Activated naive CD8-positive, alpha-beta T cell (primary cell): ENCODE results near the gene PADI4.

Experiments
- H3K27ac Mint-ChIP-seq: one replicate; pipeline ENCODE4 v1.8.0; 2021; ENCODE audit warnings: mixed read lengths
- H3K27me3 Mint-ChIP-seq: one replicate; pipeline ENCODE4 v1.8.0; 2021; ENCODE audit warnings: mixed read lengths
- H3K36me3 Mint-ChIP-seq: one replicate; pipeline ENCODE4 v1.8.0; 2021; ENCODE audit warnings: mixed read lengths
- H3K4me1 Mint-ChIP-seq: one replicate; pipeline ENCODE4 v1.8.0; 2021; ENCODE audit warnings: low read depth, mixed read lengths
- H3K4me3 Mint-ChIP-seq: one replicate; pipeline ENCODE4 v1.8.0; 2021; ENCODE audit warnings: mild to moderate bottlenecking, mixed read lengths
- H3K9me3 Mint-ChIP-seq: one replicate; pipeline ENCODE4 v1.8.0; 2021; ENCODE audit warnings: low read depth, mixed read lengths

PADI4 gene

GRCh38 chr1:17297991-17298390 is 10.0 kb upstream of the PADI4 start:
- no peaks in the 10 kb centered on the region for H3K4me1 Mint-ChIP-seq
- H3K9me3 Mint-ChIP-seq: peaks cover 14% of the 10 kb centered on the region
- H3K27ac Mint-ChIP-seq: no peak overlapping the region
- H3K4me3 Mint-ChIP-seq: no peak overlapping the region
- peaks cover 6% of the 10 kb centered on the region for H3K27me3 Mint-ChIP-seq
- peaks cover 7% of the 10 kb centered on the region for H3K36me3 Mint-ChIP-seq

GRCh38 chr1:17301767-17302166 is 6.2 kb upstream of the PADI4 start:
- Mint-ChIP-seq H3K36me3 (peaks cover 7% of the 10 kb centered on the region), H3K27me3 (no peaks in the 10 kb centered on the region), H3K9me3 (peaks cover 14% of the 10 kb centered on the region), H3K4me1 (no peaks in the 10 kb centered on the region), H3K4me3 (no peak overlapping the region), H3K27ac (no peak overlapping the region)

GRCh38 chr1:17304151-17304825 is 3.7 kb upstream of the PADI4 start:
- H3K4me3 Mint-ChIP-seq: no peak overlapping the region
- peaks cover 7% of the 10 kb centered on the region for H3K36me3 Mint-ChIP-seq
- H3K9me3 Mint-ChIP-seq: peaks cover 14% of the 10 kb centered on the region
- H3K27ac Mint-ChIP-seq: no peak overlapping the region
- no peaks in the 10 kb centered on the region for H3K4me1 Mint-ChIP-seq
- no peaks in the 10 kb centered on the region for H3K27me3 Mint-ChIP-seq

GRCh38 chr1:17304826-17305175 is 3.2 kb upstream of the PADI4 start:
- Mint-ChIP-seq H3K4me3 (no peak overlapping the region), H3K4me1 (no peaks in the 10 kb centered on the region), H3K9me3 (peaks cover 14% of the 10 kb centered on the region), H3K36me3 (peaks cover 7% of the 10 kb centered on the region), H3K27me3 (no peaks in the 10 kb centered on the region), H3K27ac (no peak overlapping the region)

- Mint-ChIP-seq H3K4me3 (no peak overlapping the region), H3K4me1 (no peaks in the 10 kb centered on the region)
Observed at GRCh38 chr1:17305576-17306095, 2.4 kb upstream of the PADI4 start.

GRCh38 chr1:17306407-17306806 is 1.6 kb upstream of the PADI4 start:
- H3K4me3 Mint-ChIP-seq: no peak overlapping the region
- H3K9me3 Mint-ChIP-seq: peaks cover 14% of the 10 kb centered on the region
- no peaks in the 10 kb centered on the region for H3K4me1 Mint-ChIP-seq
- H3K36me3 Mint-ChIP-seq: peaks cover 7% of the 10 kb centered on the region
- no peak overlapping the region for H3K27ac Mint-ChIP-seq
- H3K27me3 Mint-ChIP-seq: peaks cover 5% of the 10 kb centered on the region

More at GRCh38 chr1:17305576-17306095, 2.4 kb upstream of the PADI4 start:
- H3K36me3 Mint-ChIP-seq: peaks cover 7% of the 10 kb centered on the region
- no peak overlapping the region for H3K27ac Mint-ChIP-seq
- H3K27me3 Mint-ChIP-seq: peaks cover 5% of the 10 kb centered on the region
- H3K9me3 Mint-ChIP-seq: peaks cover 14% of the 10 kb centered on the region

- no peaks in the 10 kb centered on the region for H3K4me1 Mint-ChIP-seq
- H3K36me3 Mint-ChIP-seq: peaks cover 4% of the 10 kb centered on the region
- H3K27ac Mint-ChIP-seq: no peak overlapping the region
- no peak overlapping the region for H3K4me3 Mint-ChIP-seq
- H3K9me3 Mint-ChIP-seq: peaks cover 11% of the 10 kb centered on the region
- H3K27me3 Mint-ChIP-seq: peaks cover 5% of the 10 kb centered on the region
Observed at GRCh38 chr1:17306921-17307320, 1.1 kb upstream of the PADI4 start.

- Mint-ChIP-seq H3K27ac (no peak overlapping the region), H3K4me3 (no peak overlapping the region), H3K9me3 (peaks cover 7% of the 10 kb centered on the region), H3K4me1 (peaks cover 1% of the 10 kb centered on the region), H3K27me3 (peaks cover 5% of the 10 kb centered on the region), H3K36me3 (peaks cover under 1% of the 10 kb centered on the region)
Observed at GRCh38 chr1:17307329-17307728, 668 bp upstream of the PADI4 start.

- no peak overlapping the region for H3K27ac Mint-ChIP-seq
- H3K4me1 Mint-ChIP-seq: peaks cover 4% of the 10 kb centered on the region
- H3K4me3 Mint-ChIP-seq: no peak overlapping the region
- H3K9me3 Mint-ChIP-seq: no peaks in the 10 kb centered on the region
- no peaks in the 10 kb centered on the region for H3K36me3 Mint-ChIP-seq
- H3K27me3 Mint-ChIP-seq: peaks cover 5% of the 10 kb centered on the region
Observed at GRCh38 chr1:17308593-17308992, 596 bp downstream of the PADI4 start.

GRCh38 chr1:17309426-17310067 is 1.6 kb downstream of the PADI4 start:
- Mint-ChIP-seq H3K27ac (no peak overlapping the region), H3K4me3 (no peak overlapping the region), H3K27me3 (peaks cover 5% of the 10 kb centered on the region), H3K4me1 (peaks cover 4% of the 10 kb centered on the region), H3K9me3 (no peaks in the 10 kb centered on the region), H3K36me3 (no peaks in the 10 kb centered on the region)

GRCh38 chr1:17310068-17310640 is 2.2 kb downstream of the PADI4 start:
- peaks cover 4% of the 10 kb centered on the region for H3K4me1 Mint-ChIP-seq
- H3K36me3 Mint-ChIP-seq: no peaks in the 10 kb centered on the region
- peaks cover 5% of the 10 kb centered on the region for H3K27me3 Mint-ChIP-seq
- H3K27ac Mint-ChIP-seq: no peak overlapping the region
- H3K4me3 Mint-ChIP-seq: no peak overlapping the region
- H3K9me3 Mint-ChIP-seq: no peaks in the 10 kb centered on the region

- H3K4me1 Mint-ChIP-seq: peaks cover 4% of the 10 kb centered on the region
- no peak overlapping the region for H3K27ac Mint-ChIP-seq
- H3K36me3 Mint-ChIP-seq: no peaks in the 10 kb centered on the region
- peaks cover 6% of the 10 kb centered on the region for H3K27me3 Mint-ChIP-seq
- H3K4me3 Mint-ChIP-seq: no peak overlapping the region
- H3K9me3 Mint-ChIP-seq: no peaks in the 10 kb centered on the region
Observed at GRCh38 chr1:17313530-17314309, 5.7 kb downstream of the PADI4 start.

GRCh38 chr1:17314491-17314971 is 6.5 kb downstream of the PADI4 start:
- Mint-ChIP-seq H3K27me3 (peaks cover 6% of the 10 kb centered on the region), H3K4me1 (peaks cover 4% of the 10 kb centered on the region), H3K9me3 (no peaks in the 10 kb centered on the region), H3K4me3 (no peak overlapping the region), H3K36me3 (no peaks in the 10 kb centered on the region), H3K27ac (no peak overlapping the region)

- Mint-ChIP-seq H3K27me3 (peaks cover 1% of the 10 kb centered on the region), H3K27ac (no peak overlapping the region), H3K4me1 (peaks cover 4% of the 10 kb centered on the region), H3K9me3 (no peaks in the 10 kb centered on the region), H3K36me3 (no peaks in the 10 kb centered on the region), H3K4me3 (no peak overlapping the region)
Observed at GRCh38 chr1:17315542-17316130, 7.6 kb downstream of the PADI4 start.
